Bronchial epithelial cell (primary cell): ENCODE measurements around the gene ANKRD36. TPM values are rescaled to one million over a fixed set of nuclear protein-coding genes. Genes with fewer than 3 reads are reported as not detected.
"Not testable (repeated sequence)": the region's sequence is repeated elsewhere in the genome, so short reads cannot be mapped to it uniquely, and the experiment has no call there.

Experiments
- DNase-seq: peaks from one replicate; pipeline ENCODE4 v3.0.0-alpha.2; 2010; ENCODE audit warnings: low read depth
- FAIRE-seq: peaks from 2 replicates; lab custom pipeline; 2011; peaks lifted over from hg19 to GRCh38; lab: Jason Lieb, UNC
- H3K27me3 ChIP-seq: 2 replicates; pipeline ENCODE4 v1.5.1; 2011; ENCODE audit warnings: low read length; ENCODE audit not compliant: control insufficient read depth, insufficient read depth
- H3K36me3 ChIP-seq: 2 replicates; pipeline ENCODE4 v1.5.1; 2011; ENCODE audit warnings: low read length; ENCODE audit not compliant: control insufficient read depth, insufficient read depth
- H3K4me3 ChIP-seq: 2 replicates; pipeline ENCODE4 v1.5.1; 2011; ENCODE audit warnings: mild to moderate bottlenecking, low read depth, low read length, control low read depth
- total RNA-seq: library from RNA; depleted of rRNA; stranded (reverse); fragments of >200 nt; gene quantifications from 2 replicates; pipeline ENCODE4 v1.2.1, GENCODE V29; 2014

The ANKRD36 gene
- total RNA-seq, 1 donor from 2014 or later = 14.0 TPM

GRCh38 chr2:97293687-97294086 is 180.7 kb downstream of the ANKRD36 start:
- not testable (repeated sequence) for H3K36me3 ChIP-seq, H3K4me3 ChIP-seq, FAIRE-seq, H3K27me3 ChIP-seq, DNase-seq

Other genes starting within 250 kb of the ANKRD36 start
- 7.8 and 8.2 TPM in 2 replicates for gene SEMA4C, start 243.1 kb upstream of the ANKRD36 start, total RNA-seq
- gene FAM178B, start 126.6 kb upstream of the ANKRD36 start, total RNA-seq = not detected in 2 replicates
- gene FAHD2B, start 18.3 kb upstream of the ANKRD36 start, total RNA-seq = 13.4 and 14.3 TPM in 2 replicates